Measurements from ENCODE around the gene TMED6.

Gene TMED6

GRCh38 chr16:69315486-69316311 is 35.9 kb downstream of the TMED6 start:
- Histone ChIP-seq H3K36me3 (ENCODE audit: control insufficient read depth, insufficient read depth, low read length) (no peaks in the 10 kb centered on the region), H3K27me3 (ENCODE audit: control insufficient read depth, insufficient read depth, low read length) (no peaks in the 10 kb centered on the region), H3K4me2 (ENCODE audit: low read length) (no peak overlapping the region), H3K79me2 (peaks cover 52% of the 10 kb centered on the region), H3K9ac (no peak overlapping the region), H3K9me3 (ENCODE audit: control insufficient read depth, low read length) (no peaks in the 10 kb centered on the region), H2AFZ (no peak overlapping the region), H3K27ac (no peak overlapping the region), H3K4me1 (no peaks in the 10 kb centered on the region), H3K4me3 (ENCODE audit: low read depth, low read length) (no peak overlapping the region)
- TF ChIP-seq CTCF (IDR thresholded peaks at IDR 0.05) = no peak

- no peak overlapping the region for H3K9ac ChIP-seq
- H3K9me3 ChIP-seq (ENCODE audit: control insufficient read depth, low read length) = no peaks in the 10 kb centered on the region
- no peaks in the 10 kb centered on the region for H3K36me3 ChIP-seq (ENCODE audit: control insufficient read depth, insufficient read depth, low read length)
- H3K4me2 ChIP-seq (ENCODE audit: low read length) = no peak overlapping the region
- no peak overlapping the region for H3K27ac ChIP-seq
- H3K4me3 ChIP-seq (ENCODE audit: low read depth, low read length) = no peak overlapping the region
- H2AFZ ChIP-seq = no peak overlapping the region
- H3K79me2 ChIP-seq = peaks cover 45% of the 10 kb centered on the region
- no peaks in the 10 kb centered on the region for H3K27me3 ChIP-seq (ENCODE audit: control insufficient read depth, insufficient read depth, low read length)
- no peak for TF ChIP-seq CTCF (IDR thresholded peaks at IDR 0.05)
- H3K4me1 ChIP-seq = no peaks in the 10 kb centered on the region
Measured at GRCh38 chr16:69314534-69314933, 37.1 kb downstream of the TMED6 start.

GRCh38 chr16:69313469-69313868 is 38.1 kb downstream of the TMED6 start:
- no peaks in the 10 kb centered on the region for H3K36me3 ChIP-seq (ENCODE audit: control insufficient read depth, insufficient read depth, low read length)
- no peak overlapping the region for H3K4me3 ChIP-seq (ENCODE audit: low read depth, low read length)
- TF ChIP-seq CTCF (IDR thresholded peaks at IDR 0.05) = no peak
- H3K4me1 ChIP-seq = no peaks in the 10 kb centered on the region
- no peaks in the 10 kb centered on the region for H3K27me3 ChIP-seq (ENCODE audit: control insufficient read depth, insufficient read depth, low read length)
- H3K4me2 ChIP-seq (ENCODE audit: low read length) = no peak overlapping the region
- H3K27ac ChIP-seq = no peak overlapping the region
- peaks cover 42% of the 10 kb centered on the region for H3K79me2 ChIP-seq
- no peak overlapping the region for H2AFZ ChIP-seq
- no peaks in the 10 kb centered on the region for H3K9me3 ChIP-seq (ENCODE audit: control insufficient read depth, low read length)
- no peak overlapping the region for H3K9ac ChIP-seq

GRCh38 chr16:69311533-69312387 is 39.8 kb downstream of the TMED6 start:
- H2AFZ ChIP-seq = peak overlapping the region; percentile 75
- H3K9me3 ChIP-seq (ENCODE audit: control insufficient read depth, low read length) = no peaks in the 10 kb centered on the region
- H3K36me3 ChIP-seq (ENCODE audit: control insufficient read depth, insufficient read depth, low read length) = no peaks in the 10 kb centered on the region
- H3K9ac ChIP-seq = peak overlapping the region; percentile 47
- no peaks in the 10 kb centered on the region for H3K4me1 ChIP-seq
- TF ChIP-seq CTCF (IDR thresholded peaks at IDR 0.05) = no peak
- H3K4me3 ChIP-seq (ENCODE audit: low read depth, low read length) = peak overlapping the region; percentile 54
- peak overlapping the region; percentile 0 for H3K27ac ChIP-seq
- H3K4me2 ChIP-seq (ENCODE audit: low read length) = peak overlapping the region; percentile 97
- no peaks in the 10 kb centered on the region for H3K27me3 ChIP-seq (ENCODE audit: control insufficient read depth, insufficient read depth, low read length)
- peaks cover 40% of the 10 kb centered on the region for H3K79me2 ChIP-seq

Measured in parathyroid adenoma (tissue), 2 donors.